PC-3 (cell line): ENCODE results near the gene ZMPSTE24. TPM values are rescaled to one million over a fixed set of nuclear protein-coding genes. Genes with fewer than 3 reads are reported as not detected.

Experiments
- ATAC-seq: fragments of 200-7000 bp; cut with Tn5 transposase; 2 replicates; pipeline ENCODE4 v1.9.1; 2020; ENCODE audit warnings: mild to moderate bottlenecking, moderate library complexity
- BruUV-seq: library from RNA; stranded (reverse); fragments of 400-500 nt; replicated peaks from 2 replicates; lab custom pipeline; 2021; lab: Mats Ljungman, UMichigan
- CTCF ChIA-PET: fragments of 300-600 bp; sonication (Branson Sonifier 250); formaldehyde crosslinking; loops from one replicate; lab custom pipeline; 2022; ENCODE audit warnings: antibody characterized with exemption; lab: Charles Lee
- POLR2A ChIA-PET: fragments of 300-600 bp; sonication (Branson Sonifier 250); formaldehyde crosslinking; loops from one replicate; lab custom pipeline; 2022; ENCODE audit warnings: antibody characterized with exemption; ENCODE audit not compliant: unreplicated experiment; lab: Charles Lee
- DNase-seq: peaks from one replicate; pipeline ENCODE4 v3.0.0-alpha.2; 2015
- H2AFZ ChIP-seq: fragments of 300-600 bp; sonication (generic); 2 replicates; pipeline ENCODE4 v1.6.0; 2016; ENCODE audit warnings: antibody characterized with exemption, low read length
- H3F3A ChIP-seq: fragments of 300-600 bp; sonication (generic); one replicate; pipeline ENCODE4 v1.6.0; 2017; ENCODE audit warnings: antibody characterized with exemption, low read length, control low read depth, mild to moderate bottlenecking; ENCODE audit not compliant: unreplicated experiment
- H3K27ac ChIP-seq: fragments of 300-600 bp; sonication (generic); 2 replicates; pipeline ENCODE4 v1.5.1; 2016; ENCODE audit warnings: mild to moderate bottlenecking, low read length
- H3K27me3 ChIP-seq: fragments of 300-600 bp; sonication (generic); 2 replicates; pipeline ENCODE4 v1.6.1; 2016; ENCODE audit warnings: low read length, mixed read lengths
- H3K36me3 ChIP-seq: fragments of 300-600 bp; sonication (generic); 2 replicates; pipeline ENCODE4 v1.6.1; 2016; ENCODE audit warnings: low read depth, mixed run types, low read length, mixed read lengths
- H3K4me1 ChIP-seq: fragments of 300-600 bp; sonication (generic); 2 replicates; pipeline ENCODE4 v1.5.1; 2016; ENCODE audit warnings: low read length; ENCODE audit not compliant: insufficient read depth
- H3K4me2 ChIP-seq: fragments of 300-600 bp; sonication (generic); 2 replicates; pipeline ENCODE4 v1.6.0; 2016; ENCODE audit warnings: low read length
- H3K4me3 ChIP-seq: fragments of 300-600 bp; sonication (generic); 2 replicates; pipeline ENCODE4 v1.5.1; 2016; ENCODE audit warnings: mild to moderate bottlenecking, low read length, mixed read lengths
- H3K79me2 ChIP-seq: fragments of 300-600 bp; sonication (generic); 2 replicates; pipeline ENCODE4 v1.6.1; 2017; ENCODE audit warnings: low read length, mixed read lengths
- H3K9ac ChIP-seq: fragments of 300-600 bp; sonication (generic); 2 replicates; pipeline ENCODE4 v1.6.0; 2016; ENCODE audit warnings: mild to moderate bottlenecking, low read length
- H3K9me2 ChIP-seq: fragments of 300-600 bp; sonication (generic); replicated peaks from 2 replicates; pipeline ENCODE4 v1.6.1; 2016; ENCODE audit warnings: mixed run types, low read length, mixed read lengths
- H3K9me3 ChIP-seq: fragments of 300-600 bp; sonication (generic); 2 replicates; pipeline ENCODE4 v1.6.1; 2016; ENCODE audit warnings: low read length, mixed read lengths
- H4K20me1 ChIP-seq: fragments of 300-600 bp; sonication (generic); 2 replicates; pipeline ENCODE4 v1.6.1; 2016; ENCODE audit warnings: low read length, mixed read lengths
- EZH2 ChIP-seq: fragments of 300-600 bp; sonication (generic); IDR thresholded peaks from one replicate; pipeline ENCODE4 v1.6.1; 2017; ENCODE audit warnings: antibody characterized with exemption, mild to moderate bottlenecking, low read length; ENCODE audit not compliant: unreplicated experiment
- EZH2phosphoT487 ChIP-seq: fragments of 300-600 bp; sonication (generic); IDR thresholded peaks from 2 replicates; pipeline ENCODE4 v1.6.1; 2018; ENCODE audit warnings: mild to moderate bottlenecking, antibody characterized with exemption, low read length, borderline replicate concordance
- intact Hi-C: fragments of 100-400 bp; cut with micrococcal nuclease; formaldehyde crosslinking; loops from 2 replicates; pipeline ENCODE4 v1.9.0; 2023
- total RNA-seq: library from RNA; depleted of rRNA; stranded (reverse); fragments of >200 nt; gene quantifications from 2 replicates; pipeline ENCODE4 v1.2.3, GENCODE V29; 2014
- TF ChIP-seq, protein P1 (sequence below): fragments of 300-600 bp; sonication (generic); conservative IDR thresholded peaks from 2 replicates; pipeline ENCODE4 v1.5.1; 2017; ENCODE audit warnings: antibody characterized with exemption, low read depth, mild to moderate bottlenecking, low read length

Gene ZMPSTE24
- total RNA-seq, 1 experiment from 2014 or later, result 76.1 TPM

DNA sequence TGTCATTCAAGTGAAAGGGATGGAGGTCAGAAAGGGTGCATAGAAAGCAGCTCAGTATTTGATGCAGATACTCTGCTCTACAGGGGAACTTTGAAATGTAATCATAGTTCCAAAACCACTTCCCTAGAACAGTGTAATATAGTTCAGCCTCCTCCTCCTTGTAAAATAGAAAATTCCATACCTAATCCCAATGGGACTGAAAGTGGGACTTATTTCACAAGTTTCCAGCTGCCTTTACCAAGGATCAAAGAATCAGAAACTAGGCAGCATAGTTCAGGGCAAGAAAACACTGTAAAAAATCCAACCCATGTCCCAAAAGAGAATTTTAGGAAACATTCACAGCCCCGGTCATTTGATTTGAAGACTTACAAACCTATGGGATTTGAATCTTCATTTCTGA is 18.4 kb upstream of the ZMPSTE24 start:
- BruUV-seq, result no TSS peak
- no peak for ATAC-seq
- TF ChIP-seq, protein P1, sequence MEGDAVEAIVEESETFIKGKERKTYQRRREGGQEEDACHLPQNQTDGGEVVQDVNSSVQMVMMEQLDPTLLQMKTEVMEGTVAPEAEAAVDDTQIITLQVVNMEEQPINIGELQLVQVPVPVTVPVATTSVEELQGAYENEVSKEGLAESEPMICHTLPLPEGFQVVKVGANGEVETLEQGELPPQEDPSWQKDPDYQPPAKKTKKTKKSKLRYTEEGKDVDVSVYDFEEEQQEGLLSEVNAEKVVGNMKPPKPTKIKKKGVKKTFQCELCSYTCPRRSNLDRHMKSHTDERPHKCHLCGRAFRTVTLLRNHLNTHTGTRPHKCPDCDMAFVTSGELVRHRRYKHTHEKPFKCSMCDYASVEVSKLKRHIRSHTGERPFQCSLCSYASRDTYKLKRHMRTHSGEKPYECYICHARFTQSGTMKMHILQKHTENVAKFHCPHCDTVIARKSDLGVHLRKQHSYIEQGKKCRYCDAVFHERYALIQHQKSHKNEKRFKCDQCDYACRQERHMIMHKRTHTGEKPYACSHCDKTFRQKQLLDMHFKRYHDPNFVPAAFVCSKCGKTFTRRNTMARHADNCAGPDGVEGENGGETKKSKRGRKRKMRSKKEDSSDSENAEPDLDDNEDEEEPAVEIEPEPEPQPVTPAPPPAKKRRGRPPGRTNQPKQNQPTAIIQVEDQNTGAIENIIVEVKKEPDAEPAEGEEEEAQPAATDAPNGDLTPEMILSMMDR, result no peak
- TF ChIP-seq EZH2, result no peak
- no peak for TF ChIP-seq EZH2phosphoT487
- Histone ChIP-seq H3K79me2 (peaks cover 5% of the 10 kb centered on the region; the same call in 1 of the 2 replicates), H3K9ac (no peak overlapping the region), H3F3A (peaks cover 4% of the 10 kb centered on the region), H3K4me2 (no peak overlapping the region), H3K27me3 (no peaks in the 10 kb centered on the region), H3K9me2 (no peaks in the 10 kb centered on the region), H3K4me3 (no peak overlapping the region), H3K36me3 (peaks cover 41% of the 10 kb centered on the region), H3K9me3 (no peaks in the 10 kb centered on the region), H2AFZ (no peak overlapping the region), H4K20me1 (no peaks in the 10 kb centered on the region), H3K4me1 (peaks cover 32% of the 10 kb centered on the region), H3K27ac (no peak overlapping the region)
- DNase-seq, result no peak
- intact Hi-C loops, result loop anchor here (10.0 kb wide), 2 partner anchors 75 to 185 kb away; partner anchors contain the start of gene RLF
- ChIA-PET POLR2A (no interaction called here), CTCF (interaction anchor here (0.6 kb wide), 1 partner anchor 96 kb away, joined by 3 read pairs; no protein-coding TSS in a partner anchor)

DNA sequence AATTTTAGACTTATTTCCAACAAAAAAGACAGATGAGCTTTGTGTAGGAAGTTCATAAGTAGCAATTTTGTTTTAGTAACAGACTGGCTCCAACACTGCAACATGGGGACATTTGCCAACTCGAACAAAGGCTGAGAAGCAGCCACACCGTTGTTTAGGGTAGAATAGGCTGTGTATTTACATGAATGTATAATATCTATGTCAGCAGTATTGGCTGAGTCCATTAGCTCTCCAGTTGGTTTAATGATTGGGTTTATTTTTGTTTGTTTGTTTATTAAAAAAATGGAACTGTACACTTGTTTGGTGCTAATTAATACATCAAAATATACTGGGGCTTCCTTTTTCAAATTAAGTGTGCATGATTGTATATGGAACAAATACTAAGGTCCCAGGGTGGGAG is 17.6 kb upstream of the ZMPSTE24 start:
- H3K4me3 ChIP-seq, result no peak overlapping the region
- H3K9ac ChIP-seq, result no peak overlapping the region
- H2AFZ ChIP-seq, result no peak overlapping the region
- CTCF ChIA-PET, result no interaction called here
- H3K27ac ChIP-seq, result no peak overlapping the region
- TF ChIP-seq EZH2phosphoT487, result no peak
- TF ChIP-seq, protein P1, result no peak
- TF ChIP-seq EZH2, result no peak
- DNase-seq (no peak), ATAC-seq (no peak)
- peaks cover 8% of the 10 kb centered on the region for H3F3A ChIP-seq
- H3K4me1 ChIP-seq, result peaks cover 40% of the 10 kb centered on the region
- intact Hi-C loops, result loop anchor here (10.0 kb wide), 2 partner anchors 76 to 186 kb away; partner anchors contain the start of gene RLF
- no peaks in the 10 kb centered on the region for H3K9me2 ChIP-seq
- H3K4me2 ChIP-seq, result no peak overlapping the region
- H3K27me3 ChIP-seq, result no peaks in the 10 kb centered on the region
- POLR2A ChIA-PET, result no interaction called here
- H4K20me1 ChIP-seq, result no peaks in the 10 kb centered on the region
- BruUV-seq, result no TSS peak
- H3K9me3 ChIP-seq, result no peaks in the 10 kb centered on the region
- H3K79me2 ChIP-seq, result peaks cover 5% of the 10 kb centered on the region; the same call in 1 of the 2 replicates
- peaks cover 39% of the 10 kb centered on the region for H3K36me3 ChIP-seq

DNA sequence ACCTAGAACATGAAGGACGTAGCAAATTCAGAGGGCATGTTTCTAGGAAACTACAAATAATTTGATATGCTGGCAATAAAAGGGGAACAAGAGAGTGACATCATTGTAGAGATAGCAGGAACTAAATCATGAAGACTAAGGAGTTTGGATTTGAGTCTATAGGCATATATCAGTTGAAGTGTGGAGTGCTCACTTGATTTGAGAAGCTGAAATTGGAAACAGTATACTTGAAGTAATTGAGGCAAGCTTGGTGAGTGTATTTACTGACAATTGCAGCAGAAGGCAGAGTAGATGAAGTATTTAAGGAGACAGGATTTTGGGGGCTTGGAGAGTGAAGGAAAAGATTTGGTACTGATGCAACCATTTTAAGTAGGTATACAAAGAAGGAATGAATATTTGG is 16.7 kb upstream of the ZMPSTE24 start:
- H3K27ac ChIP-seq, result peak overlapping the region; percentile 43
- peak; percentile 4 for ATAC-seq
- H3K4me2 ChIP-seq, result peak overlapping the region; percentile 29
- DNase-seq, result no peak
- intact Hi-C loops, result loop anchor here (10.0 kb wide), 2 partner anchors 77 to 187 kb away; partner anchors contain the start of gene RLF
- TF ChIP-seq EZH2 (no peak), EZH2phosphoT487 (no peak)
- TF ChIP-seq, protein P1, result no peak
- POLR2A ChIA-PET, result interaction anchor here (1.0 kb wide), 1 partner anchor 17 kb away, joined by 3 read pairs; the partner anchor contains the start of gene ZMPSTE24
- no peaks in the 10 kb centered on the region for H3K27me3 ChIP-seq
- H3F3A ChIP-seq, result peaks cover 8% of the 10 kb centered on the region
- H3K79me2 ChIP-seq, result peaks cover 5% of the 10 kb centered on the region; the same call in 1 of the 2 replicates
- no peak overlapping the region for H3K9ac ChIP-seq
- no peak overlapping the region for H3K4me3 ChIP-seq
- BruUV-seq, result no TSS peak
- peaks cover 29% of the 10 kb centered on the region for H3K36me3 ChIP-seq
- H3K9me3 ChIP-seq, result no peaks in the 10 kb centered on the region
- no peaks in the 10 kb centered on the region for H4K20me1 ChIP-seq
- H3K9me2 ChIP-seq, result no peaks in the 10 kb centered on the region
- CTCF ChIA-PET, result interaction anchor here (1.2 kb wide), 1 partner anchor 197 kb away, joined by 4 read pairs; no protein-coding TSS in a partner anchor
- H3K4me1 ChIP-seq, result peaks cover 42% of the 10 kb centered on the region
- H2AFZ ChIP-seq, result no peak overlapping the region
